ENCODE data around the gene IL20.

The IL20 gene, protein sequence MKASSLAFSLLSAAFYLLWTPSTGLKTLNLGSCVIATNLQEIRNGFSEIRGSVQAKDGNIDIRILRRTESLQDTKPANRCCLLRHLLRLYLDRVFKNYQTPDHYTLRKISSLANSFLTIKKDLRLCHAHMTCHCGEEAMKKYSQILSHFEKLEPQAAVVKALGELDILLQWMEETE

DNA sequence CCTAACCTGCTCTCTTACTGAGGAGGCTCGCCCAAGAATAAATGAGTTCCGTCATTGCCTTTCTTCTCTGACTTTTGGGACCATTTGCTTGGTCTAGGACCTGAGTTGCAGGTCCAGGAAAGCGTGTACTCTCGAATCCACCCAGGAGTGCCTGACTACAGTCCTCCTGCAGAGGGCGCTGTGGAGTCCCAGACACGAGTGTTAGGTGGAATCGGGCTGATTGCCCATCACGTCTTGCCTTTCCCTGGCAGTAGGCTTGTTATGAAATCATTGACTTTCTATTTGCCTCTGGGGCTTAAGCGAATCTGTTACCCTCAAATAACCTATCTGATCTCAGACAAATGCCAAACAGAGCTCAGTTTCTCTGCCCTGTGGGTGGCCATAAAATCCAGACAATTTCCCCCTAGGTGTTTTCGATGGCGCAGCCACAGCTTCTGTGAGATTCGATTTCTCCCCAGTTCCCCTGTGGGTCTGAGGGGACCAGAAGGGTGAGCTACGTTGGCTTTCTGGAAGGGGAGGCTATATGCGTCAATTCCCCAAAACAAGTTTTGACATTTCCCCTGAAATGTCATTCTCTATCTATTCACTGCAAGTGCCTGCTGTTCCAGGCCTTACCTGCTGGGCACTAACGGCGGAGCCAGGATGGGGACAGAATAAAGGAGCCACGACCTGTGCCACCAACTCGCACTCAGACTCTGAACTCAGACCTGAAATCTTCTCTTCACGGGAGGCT lies at the start of gene IL20:
TSS of gene IL20 (plus strand) at position 685 of the 733 bp plus-strand sequence. CDS start 230 bp downstream, outside the sequence.
- peak within 1 kb of the TSS; percentile 17 for H3K27ac Mint-ChIP-seq
- H3K36me3 Mint-ChIP-seq, result peaks cover 2% of the 10 kb centered on the region
- H3K9me3 Mint-ChIP-seq (ENCODE audit: low read depth), result no peaks in the 10 kb centered on the region
- peaks cover 3% of the 10 kb centered on the region for H3K27me3 Mint-ChIP-seq
- H3K4me1 Mint-ChIP-seq (ENCODE audit: low read depth), result peaks cover 14% of the 10 kb centered on the region
- H3K4me3 Mint-ChIP-seq, result no peak within 1 kb of the TSS

DNA sequence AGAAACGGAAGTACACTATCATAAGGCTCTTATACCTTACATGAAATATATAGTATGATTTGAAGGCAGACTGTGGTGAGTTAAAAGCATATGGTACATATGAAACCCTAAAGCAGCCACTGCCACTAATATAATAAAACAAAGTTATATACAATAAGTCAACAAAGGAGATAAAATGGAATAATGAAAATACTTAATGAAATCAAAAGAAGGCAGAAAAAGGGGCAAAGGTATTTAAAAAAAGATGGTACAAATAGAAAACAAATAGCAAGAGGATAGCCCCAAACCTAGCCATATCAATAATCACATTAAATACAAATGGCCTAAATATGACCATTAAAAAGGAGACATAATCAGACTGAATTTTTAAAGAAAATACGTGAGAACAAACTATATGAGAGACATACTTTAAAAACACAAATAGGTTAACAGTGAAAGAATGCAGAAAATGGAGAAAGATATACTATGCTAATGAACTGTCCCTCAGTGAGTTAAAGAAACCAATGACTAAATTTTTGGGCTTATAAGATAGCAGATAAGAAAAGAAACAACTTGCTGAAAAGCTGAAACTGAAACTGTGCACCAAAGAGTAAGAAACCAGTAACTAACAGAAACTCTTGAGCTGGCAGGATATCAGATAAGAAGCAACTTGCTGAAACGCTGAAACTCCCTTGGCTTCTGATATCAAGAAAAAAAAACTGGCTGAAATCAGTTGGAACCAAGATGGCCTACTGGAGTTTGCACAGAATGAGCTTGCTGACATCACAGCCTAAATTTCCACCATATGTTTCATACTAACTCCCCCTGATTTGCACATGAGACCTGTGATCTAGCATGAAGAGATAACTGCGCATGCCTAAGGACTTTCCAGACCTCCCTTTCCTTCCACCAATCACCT lies 48.8 kb upstream of the IL20 start:
- no peaks in the 10 kb centered on the region for H3K27me3 Mint-ChIP-seq
- H3K36me3 Mint-ChIP-seq, result peaks cover 3% of the 10 kb centered on the region
- H3K4me3 Mint-ChIP-seq, result peak overlapping the region; percentile 31
- H3K9me3 Mint-ChIP-seq (ENCODE audit: low read depth), result peaks cover 4% of the 10 kb centered on the region
- H3K4me1 Mint-ChIP-seq (ENCODE audit: low read depth), result peaks cover 39% of the 10 kb centered on the region
- H3K27ac Mint-ChIP-seq, result peak overlapping the region; percentile 92

DNA sequence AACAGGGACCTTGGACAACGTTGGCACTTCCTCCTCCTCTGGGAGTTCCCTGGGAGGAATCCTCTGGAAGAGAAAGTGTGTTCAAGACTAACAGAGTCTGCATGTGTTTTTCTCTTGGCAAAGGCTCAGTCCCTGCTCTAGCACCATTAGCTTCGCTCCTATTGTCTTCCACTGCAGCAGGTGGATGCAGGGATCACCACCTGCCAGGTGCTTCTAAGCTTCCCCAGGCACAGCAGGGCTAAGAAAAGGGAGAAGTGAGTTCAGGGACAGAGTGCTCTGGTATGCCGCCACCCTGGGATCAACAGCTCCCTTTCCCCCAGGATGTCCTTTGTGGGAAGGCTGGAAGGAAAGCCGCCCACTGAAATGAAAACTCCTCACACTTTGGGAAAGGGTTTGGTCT lies 43.9 kb upstream of the IL20 start:
- Mint-ChIP-seq H3K36me3 (no peaks in the 10 kb centered on the region), H3K4me3 (no peak overlapping the region), H3K4me1 (ENCODE audit: low read depth) (peaks cover 31% of the 10 kb centered on the region), H3K27ac (no peak overlapping the region), H3K9me3 (ENCODE audit: low read depth) (no peaks in the 10 kb centered on the region), H3K27me3 (no peaks in the 10 kb centered on the region)

DNA sequence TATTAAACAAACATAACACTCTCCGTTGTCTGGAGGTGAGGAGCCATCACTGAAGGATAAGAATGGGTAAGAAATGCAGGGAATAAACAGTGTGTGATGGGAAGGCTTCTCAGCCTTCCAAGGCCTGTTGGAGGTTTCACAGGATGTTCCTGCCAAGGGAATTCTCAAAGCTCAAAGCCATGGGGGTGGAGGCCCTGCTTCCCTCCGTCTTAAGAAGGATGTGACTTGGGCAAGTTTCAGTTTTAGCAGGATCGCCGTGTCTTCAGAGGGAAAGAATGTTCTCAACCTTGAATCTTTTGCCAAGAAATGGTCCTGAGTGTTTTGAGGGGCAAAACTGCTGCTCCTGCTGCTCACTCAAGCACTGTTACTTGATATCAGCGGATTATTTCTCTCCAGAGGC lies 41.7 kb upstream of the IL20 start:
- Mint-ChIP-seq H3K9me3 (ENCODE audit: low read depth) (no peaks in the 10 kb centered on the region), H3K27ac (no peak overlapping the region), H3K36me3 (peaks cover 3% of the 10 kb centered on the region), H3K4me1 (ENCODE audit: low read depth) (peaks cover 26% of the 10 kb centered on the region), H3K27me3 (no peaks in the 10 kb centered on the region), H3K4me3 (no peak overlapping the region)

DNA sequence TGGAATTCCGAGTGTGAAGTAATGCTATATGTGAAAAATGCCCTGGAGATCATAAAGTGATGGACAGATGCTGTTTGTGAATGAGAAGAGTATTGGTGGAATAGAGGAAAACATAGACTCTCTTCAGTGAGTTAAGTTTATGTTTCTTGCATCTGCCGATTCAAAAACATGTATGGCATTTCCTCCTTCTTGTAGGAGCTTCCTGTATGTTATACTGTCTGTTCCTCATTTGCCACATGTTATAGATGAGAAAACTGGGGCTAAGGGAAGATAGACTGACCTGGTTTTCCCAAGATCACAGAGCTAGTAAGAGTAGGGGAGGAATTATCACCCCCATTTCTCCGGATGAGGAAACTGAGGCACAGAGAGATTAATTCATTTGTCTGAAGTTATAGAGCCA lies 41.1 kb upstream of the IL20 start:
- no peak overlapping the region for H3K27ac Mint-ChIP-seq
- no peak overlapping the region for H3K4me3 Mint-ChIP-seq
- H3K9me3 Mint-ChIP-seq (ENCODE audit: low read depth), result no peaks in the 10 kb centered on the region
- H3K27me3 Mint-ChIP-seq, result no peaks in the 10 kb centered on the region
- peaks cover 3% of the 10 kb centered on the region for H3K36me3 Mint-ChIP-seq
- peaks cover 32% of the 10 kb centered on the region for H3K4me1 Mint-ChIP-seq (ENCODE audit: low read depth)

DNA sequence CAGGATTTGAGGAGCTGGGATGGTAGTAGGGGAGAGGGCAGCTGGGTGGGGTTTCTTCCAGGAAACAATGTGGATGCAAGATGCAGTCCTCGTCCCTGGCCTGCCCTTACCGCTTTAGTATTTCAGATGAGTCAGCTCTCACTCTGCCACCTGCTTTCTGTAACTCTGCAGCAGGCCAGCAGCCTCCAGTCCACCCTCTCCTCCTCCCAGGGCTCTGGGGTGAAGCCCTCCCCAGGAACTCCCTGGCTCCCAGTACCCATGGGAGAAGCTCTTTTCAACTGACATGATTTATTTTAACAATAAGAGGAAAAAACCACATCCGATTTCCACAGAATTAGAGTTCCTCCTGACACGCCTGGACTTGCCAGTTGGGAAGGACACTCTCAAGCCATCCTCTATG lies 39.0 kb upstream of the IL20 start:
- peaks cover 3% of the 10 kb centered on the region for H3K36me3 Mint-ChIP-seq
- H3K27me3 Mint-ChIP-seq, result no peaks in the 10 kb centered on the region
- peaks cover 47% of the 10 kb centered on the region for H3K4me1 Mint-ChIP-seq (ENCODE audit: low read depth)
- no peaks in the 10 kb centered on the region for H3K9me3 Mint-ChIP-seq (ENCODE audit: low read depth)
- no peak overlapping the region for H3K27ac Mint-ChIP-seq
- no peak overlapping the region for H3K4me3 Mint-ChIP-seq

DNA sequence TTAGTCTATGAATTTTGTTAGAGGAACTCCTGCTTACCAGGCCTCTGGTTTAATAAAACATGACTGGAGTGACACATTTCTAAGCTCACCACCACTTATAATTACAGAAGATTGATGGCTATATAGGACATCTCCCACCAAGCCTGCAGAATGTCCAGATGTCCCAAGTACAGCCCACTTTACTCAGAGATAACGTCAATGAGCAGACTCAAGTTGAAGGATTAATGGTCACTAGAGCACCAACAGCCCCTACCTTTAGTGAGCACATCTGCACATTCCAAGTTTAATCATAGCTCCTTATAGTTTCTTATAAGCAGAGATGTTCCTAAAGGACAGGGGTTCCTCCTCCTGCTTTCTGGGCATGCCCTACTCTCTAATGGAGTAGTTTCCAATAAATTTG lies 37.4 kb upstream of the IL20 start:
- Mint-ChIP-seq H3K4me1 (ENCODE audit: low read depth) (peaks cover 60% of the 10 kb centered on the region), H3K27ac (no peak overlapping the region), H3K27me3 (no peaks in the 10 kb centered on the region), H3K36me3 (peaks cover 3% of the 10 kb centered on the region), H3K9me3 (ENCODE audit: low read depth) (no peaks in the 10 kb centered on the region), H3K4me3 (no peak overlapping the region)

DNA sequence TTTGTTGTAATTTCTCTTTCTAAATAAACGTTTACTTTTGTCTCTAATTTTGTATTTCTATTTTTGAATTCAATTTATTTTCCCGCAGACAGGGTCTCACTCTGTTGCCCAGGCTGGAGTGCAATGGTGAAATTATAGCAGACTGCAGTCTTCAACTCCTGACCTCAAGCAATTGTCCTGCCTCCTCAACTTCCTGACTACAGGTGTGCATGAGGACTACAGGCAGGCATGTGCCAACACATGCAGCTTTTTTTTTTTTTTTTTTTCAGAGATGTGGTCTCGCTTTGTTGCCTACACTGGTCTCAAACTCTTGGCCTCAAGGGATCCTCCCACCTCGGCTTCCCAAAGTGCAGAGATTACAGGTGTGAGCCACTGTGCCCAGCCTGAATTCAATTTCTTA lies 36.7 kb upstream of the IL20 start:
- H3K4me3 Mint-ChIP-seq, result no peak overlapping the region
- H3K9me3 Mint-ChIP-seq (ENCODE audit: low read depth), result no peaks in the 10 kb centered on the region
- H3K27me3 Mint-ChIP-seq, result no peaks in the 10 kb centered on the region
- H3K36me3 Mint-ChIP-seq, result peaks cover 3% of the 10 kb centered on the region
- H3K27ac Mint-ChIP-seq, result no peak overlapping the region
- peaks cover 67% of the 10 kb centered on the region for H3K4me1 Mint-ChIP-seq (ENCODE audit: low read depth)

DNA sequence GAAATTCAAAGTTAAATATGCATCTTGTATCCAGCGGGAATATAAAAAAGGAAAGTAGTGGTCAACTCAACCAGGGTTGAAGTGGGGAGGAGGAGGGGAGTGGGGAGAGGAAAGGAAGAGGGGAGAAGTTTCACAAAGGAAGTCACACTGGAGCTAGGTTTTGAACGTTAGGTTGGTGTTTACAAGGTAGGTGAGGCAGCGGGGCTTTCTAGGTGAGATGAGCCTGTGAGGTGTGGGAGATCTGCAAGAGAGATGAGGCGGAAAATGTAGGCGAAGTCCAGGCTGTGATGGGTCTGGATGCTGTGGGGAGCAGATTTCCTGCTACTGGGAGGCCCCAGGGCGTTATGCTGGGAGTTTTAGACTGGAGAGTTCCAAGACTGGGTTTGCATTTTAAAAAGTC lies 36.1 kb upstream of the IL20 start:
- no peaks in the 10 kb centered on the region for H3K27me3 Mint-ChIP-seq
- H3K9me3 Mint-ChIP-seq (ENCODE audit: low read depth), result no peaks in the 10 kb centered on the region
- H3K27ac Mint-ChIP-seq, result peak overlapping the region; percentile 80
- peaks cover 65% of the 10 kb centered on the region for H3K4me1 Mint-ChIP-seq (ENCODE audit: low read depth)
- H3K4me3 Mint-ChIP-seq, result peak overlapping the region; percentile 45
- peaks cover 3% of the 10 kb centered on the region for H3K36me3 Mint-ChIP-seq

DNA sequence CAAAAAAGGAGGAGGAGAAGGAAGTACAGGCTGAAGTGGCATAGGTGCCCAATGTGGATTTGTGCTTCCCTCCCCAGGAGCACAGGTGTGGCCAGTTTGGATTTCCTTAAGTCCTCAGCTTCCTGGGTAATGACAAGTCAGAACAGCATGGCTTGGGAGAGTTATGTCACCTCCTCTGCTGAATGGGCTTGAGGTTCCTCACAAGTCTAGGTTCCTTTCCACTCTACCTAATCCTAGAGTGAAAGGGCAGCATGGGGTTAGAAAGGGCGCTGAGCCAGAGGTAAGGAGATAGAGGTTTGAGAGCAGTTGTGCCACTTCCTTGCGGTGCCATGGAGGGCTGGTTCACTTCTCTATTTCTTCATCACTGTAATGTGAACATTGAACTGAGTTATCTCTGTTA lies 35.5 kb upstream of the IL20 start:
- H3K9me3 Mint-ChIP-seq (ENCODE audit: low read depth), result no peaks in the 10 kb centered on the region
- H3K36me3 Mint-ChIP-seq, result peaks cover 3% of the 10 kb centered on the region
- H3K4me3 Mint-ChIP-seq, result no peak overlapping the region
- no peak overlapping the region for H3K27ac Mint-ChIP-seq
- H3K27me3 Mint-ChIP-seq, result no peaks in the 10 kb centered on the region
- peaks cover 61% of the 10 kb centered on the region for H3K4me1 Mint-ChIP-seq (ENCODE audit: low read depth)

DNA sequence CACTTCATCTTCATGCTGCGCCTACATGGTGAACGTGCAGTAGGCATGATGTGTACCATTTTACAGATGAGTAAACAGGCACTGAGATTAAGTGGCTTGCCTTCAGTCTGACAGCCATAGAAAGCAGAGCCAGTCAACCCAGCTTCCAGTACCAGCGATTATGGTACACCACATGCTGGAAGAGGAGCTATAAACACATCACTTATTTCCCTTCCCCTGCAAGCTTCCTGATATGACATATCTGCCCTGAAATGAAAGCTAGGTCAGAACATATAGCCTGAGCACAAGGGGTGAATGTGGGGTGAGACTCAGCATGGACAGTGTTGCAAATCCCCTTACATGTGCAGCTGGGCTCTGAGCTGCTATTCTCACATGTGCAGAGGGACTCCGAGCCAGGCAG lies 33.8 kb upstream of the IL20 start:
- Mint-ChIP-seq H3K9me3 (ENCODE audit: low read depth) (no peaks in the 10 kb centered on the region), H3K27me3 (no peaks in the 10 kb centered on the region), H3K27ac (no peak overlapping the region), H3K36me3 (peaks cover 1% of the 10 kb centered on the region), H3K4me1 (ENCODE audit: low read depth) (peaks cover 54% of the 10 kb centered on the region), H3K4me3 (no peak overlapping the region)

DNA sequence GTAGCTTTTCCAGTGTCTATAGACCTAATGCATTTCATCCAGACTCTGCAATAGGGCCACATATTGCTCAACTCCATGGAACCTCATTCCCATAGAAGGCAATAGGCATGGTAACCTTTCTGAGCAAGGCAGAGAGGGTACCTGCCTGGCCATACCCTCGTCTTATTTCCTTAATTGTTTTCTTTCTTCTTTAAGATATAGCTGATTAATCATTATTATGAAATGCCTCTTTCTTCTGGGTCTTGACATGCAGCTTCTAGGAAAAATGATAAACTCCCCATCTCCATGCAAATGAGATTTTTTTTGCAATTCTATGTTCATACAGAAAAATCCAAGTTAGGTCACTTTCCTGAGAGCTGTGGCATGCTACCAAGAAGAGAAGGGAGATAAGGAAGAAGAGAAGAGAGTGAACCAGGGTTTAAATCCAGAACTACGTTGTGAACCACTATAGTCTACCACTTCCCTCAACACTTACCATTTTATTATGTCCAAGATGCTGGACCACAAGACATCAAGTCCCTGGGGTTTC lies 33.0 kb upstream of the IL20 start:
- H3K27me3 Mint-ChIP-seq, result no peaks in the 10 kb centered on the region
- no peak overlapping the region for H3K27ac Mint-ChIP-seq
- H3K9me3 Mint-ChIP-seq (ENCODE audit: low read depth), result no peaks in the 10 kb centered on the region
- H3K4me1 Mint-ChIP-seq (ENCODE audit: low read depth), result peaks cover 52% of the 10 kb centered on the region
- no peaks in the 10 kb centered on the region for H3K36me3 Mint-ChIP-seq
- no peak overlapping the region for H3K4me3 Mint-ChIP-seq

DNA sequence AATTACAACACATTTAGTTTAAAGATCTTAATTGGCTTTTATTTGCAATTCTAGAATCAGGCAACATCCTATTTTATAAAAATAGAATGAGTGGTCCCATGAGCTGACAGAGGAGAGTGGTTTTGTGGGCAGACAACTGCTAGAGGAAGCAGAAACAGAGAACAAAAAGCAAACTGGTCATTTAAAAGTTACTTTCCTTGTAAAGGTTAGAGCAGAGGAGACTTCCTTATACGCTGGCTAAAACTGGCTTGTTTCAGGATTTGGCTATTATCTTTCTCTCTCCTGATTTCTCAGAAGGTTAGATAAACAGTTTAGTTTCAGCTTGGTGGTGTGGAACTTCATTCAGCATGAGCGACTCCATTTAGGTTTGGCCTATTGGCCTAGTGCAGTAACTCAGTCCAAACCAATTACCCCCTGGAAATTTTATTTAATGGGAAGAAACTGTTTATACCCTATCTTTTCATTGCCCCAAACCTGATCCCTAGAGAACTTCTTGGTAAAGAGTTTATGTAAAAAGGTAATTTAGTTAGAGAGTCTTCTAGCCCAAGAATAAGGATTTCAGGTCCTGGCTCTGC lies 32.2 kb upstream of the IL20 start:
- Mint-ChIP-seq H3K27ac (no peak overlapping the region), H3K4me1 (ENCODE audit: low read depth) (peaks cover 49% of the 10 kb centered on the region), H3K4me3 (no peak overlapping the region), H3K9me3 (ENCODE audit: low read depth) (no peaks in the 10 kb centered on the region), H3K27me3 (no peaks in the 10 kb centered on the region), H3K36me3 (no peaks in the 10 kb centered on the region)

DNA sequence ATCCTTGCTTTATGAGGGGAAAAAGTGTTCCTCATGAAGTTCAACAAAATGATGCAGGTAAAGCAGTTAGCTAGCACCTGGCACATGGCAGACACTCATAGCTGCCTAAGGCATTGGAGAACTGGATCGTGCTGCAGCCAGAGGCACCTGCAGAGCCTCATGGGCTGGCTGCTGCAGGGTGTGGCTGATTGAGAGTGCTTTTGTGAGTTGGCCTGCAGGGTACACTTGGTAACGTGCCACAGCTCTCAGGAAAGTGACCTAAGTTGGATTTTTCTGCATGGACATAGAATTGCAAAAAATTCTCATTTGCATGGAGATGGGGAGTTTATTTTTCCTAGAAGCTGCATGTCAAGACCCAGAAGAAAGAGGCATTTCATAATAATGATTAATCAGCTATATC lies 31.6 kb upstream of the IL20 start:
- Mint-ChIP-seq H3K4me3 (no peak overlapping the region), H3K9me3 (ENCODE audit: low read depth) (no peaks in the 10 kb centered on the region), H3K27ac (no peak overlapping the region), H3K27me3 (no peaks in the 10 kb centered on the region), H3K36me3 (no peaks in the 10 kb centered on the region), H3K4me1 (ENCODE audit: low read depth) (peaks cover 43% of the 10 kb centered on the region)

DNA sequence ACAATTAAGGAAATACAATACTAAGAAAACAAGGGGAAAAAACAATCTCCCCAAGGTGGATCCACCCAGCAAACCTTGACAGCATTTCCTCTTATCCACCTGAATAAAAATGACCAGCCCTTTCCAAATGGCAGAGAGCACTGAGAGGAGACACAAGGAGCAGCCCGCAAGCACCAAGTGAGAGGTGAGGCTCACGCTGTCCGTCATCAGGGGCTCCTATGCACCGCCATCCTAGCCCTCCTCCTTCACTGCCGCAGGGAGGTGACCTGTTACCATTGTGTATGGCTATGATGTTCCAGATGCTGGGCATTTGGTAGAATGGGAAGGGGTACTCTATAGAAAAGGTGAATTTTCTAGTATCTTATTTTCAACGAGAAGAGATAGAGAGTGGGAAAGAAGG lies 31.2 kb upstream of the IL20 start:
- peaks cover 38% of the 10 kb centered on the region for H3K4me1 Mint-ChIP-seq (ENCODE audit: low read depth)
- H3K27me3 Mint-ChIP-seq, result no peaks in the 10 kb centered on the region
- no peaks in the 10 kb centered on the region for H3K36me3 Mint-ChIP-seq
- no peaks in the 10 kb centered on the region for H3K9me3 Mint-ChIP-seq (ENCODE audit: low read depth)
- no peak overlapping the region for H3K4me3 Mint-ChIP-seq
- H3K27ac Mint-ChIP-seq, result no peak overlapping the region

Measured in activated naive CD8-positive, alpha-beta T cell (primary cell).